ENCODE measurements around the gene TGFBR3. TPM values are rescaled to one million over a fixed set of nuclear protein-coding genes. Genes with fewer than 3 reads are reported as not detected.
A peak's percentile ranks its signal among the peaks of the same experiment; 100 is the strongest.

Gene TGFBR3
- total and polyA plus RNA-seq, 9 of the 15 experiments (the other 6 are each of a cell fraction or from before 2014, with no cell fraction given): 3.6 to 32.4 (median 15.6) TPM

- FAIRE-seq (no peak), ATAC-seq (no peak), DNase-seq (ENCODE audit: extremely low read depth in 1 of 4, low spot score in 3 of 4) (no peak)
- Histone ChIP-seq H4K20me1 (replicated peaks; ENCODE audit: control insufficient read depth, insufficient read depth, low read length) (no peaks in the 10 kb centered on the region), H3K4me2 (ENCODE audit: insufficient read depth, low read length) (no peak overlapping the region), H3K4me3 (no peak overlapping the region), H3K9me1 (ENCODE audit: control insufficient read depth, insufficient read depth, low read length) (no peaks in the 10 kb centered on the region), H3K4me1 (replicated peaks in 1 of 2; ENCODE audit: control insufficient read depth in 2 of 2, insufficient read depth in 2 of 2, low read length in 2 of 2) (no peaks in the 10 kb centered on the region), H3K27ac (ENCODE audit: extremely low read depth, low read depth, low read length) (no peak overlapping the region), H2AFZ (ENCODE audit: low read depth, low read length) (peak overlapping the region; percentile 2; the same call in 1 of the 2 replicates), H3K9me3 (replicated peaks; ENCODE audit: control insufficient read depth, insufficient read depth, low read depth, low read length) (no peaks in the 10 kb centered on the region; the same call in 1 of the 2 replicates), H3K27me3 (ENCODE audit: control insufficient read depth in 2 of 2, insufficient read depth in 2 of 2, low read length in 2 of 2) (no peaks in the 10 kb centered on the region), H3K79me2 (ENCODE audit: control insufficient read depth, insufficient read depth, low read length) (no peaks in the 10 kb centered on the region), H3K36me3 (ENCODE audit: control insufficient read depth, insufficient read depth, low read length) (no peaks in the 10 kb centered on the region), H3K9ac (ENCODE audit: insufficient read depth in 1 of 2, low read depth in 2 of 2, low read length in 2 of 2) (no peak overlapping the region)
- ChIA-PET POLR2A (no interaction called here), CTCF (ENCODE audit: low intra/inter-chr PET ratio) (no interaction called here)
- intact Hi-C loops (cut with micrococcal nuclease): no loop called here
- in situ Hi-C loops (cut with MboI): no loop called here
- BruUV-seq (replicated peaks): no TSS peak
- peak; percentile 31; the same call in 1 of the 2 replicates for TF ChIP-seq PHF21A (IDR thresholded peaks at IDR 0.05; ENCODE audit: borderline replicate concordance, low read depth)
- TF ChIP-seq CREB3 (tag; conservative IDR thresholded peaks at IDR 0.05; ENCODE audit: low read depth): no peak
- WGBS (ENCODE audit: insufficient coverage, low coverage, missing lambda C conversion rate): 63% methylated on average over 8 of the region's 8 CpGs
These were observed 248.4 kb downstream of the TGFBR3 start for GRCh38 chr1:91637539-91637994.

- intact Hi-C loops (cut with micrococcal nuclease): no loop called here
- Histone ChIP-seq H3K27ac (ENCODE audit: extremely low read depth, low read depth, low read length) (no peak overlapping the region), H3K4me2 (ENCODE audit: insufficient read depth, low read length) (no peak overlapping the region), H3K4me1 (replicated peaks in 1 of 2; ENCODE audit: control insufficient read depth in 2 of 2, insufficient read depth in 2 of 2, low read length in 2 of 2) (no peaks in the 10 kb centered on the region), H3K4me3 (no peak overlapping the region), H2AFZ (ENCODE audit: low read depth, low read length) (peak overlapping the region; percentile 4; the same call in 1 of the 2 replicates), H3K9me3 (replicated peaks; ENCODE audit: control insufficient read depth, insufficient read depth, low read depth, low read length) (no peaks in the 10 kb centered on the region; the same call in 1 of the 2 replicates), H3K9ac (ENCODE audit: insufficient read depth in 1 of 2, low read depth in 2 of 2, low read length in 2 of 2) (peak overlapping the region in 1 of 2 experiments; percentile 49; a peak in 1 of 4 replicates), H3K36me3 (ENCODE audit: control insufficient read depth, insufficient read depth, low read length) (no peaks in the 10 kb centered on the region), H3K27me3 (ENCODE audit: control insufficient read depth in 2 of 2, insufficient read depth in 2 of 2, low read length in 2 of 2) (no peaks in the 10 kb centered on the region), H3K79me2 (ENCODE audit: control insufficient read depth, insufficient read depth, low read length) (no peaks in the 10 kb centered on the region), H3K9me1 (ENCODE audit: control insufficient read depth, insufficient read depth, low read length) (no peaks in the 10 kb centered on the region), H4K20me1 (replicated peaks; ENCODE audit: control insufficient read depth, insufficient read depth, low read length) (no peaks in the 10 kb centered on the region)
- ATAC-seq (peak; percentile 33), DNase-seq (ENCODE audit: extremely low read depth in 1 of 4, low spot score in 3 of 4) (no peak), FAIRE-seq (no peak)
- in situ Hi-C loops (cut with MboI): no loop called here
- BruUV-seq (replicated peaks): no TSS peak
- ChIA-PET CTCF (ENCODE audit: low intra/inter-chr PET ratio) (no interaction called here), POLR2A (no interaction called here)
- WGBS (ENCODE audit: insufficient coverage, low coverage, missing lambda C conversion rate): 50% methylated on average over 4 of the region's 4 CpGs
- TF ChIP-seq, protein P1, sequence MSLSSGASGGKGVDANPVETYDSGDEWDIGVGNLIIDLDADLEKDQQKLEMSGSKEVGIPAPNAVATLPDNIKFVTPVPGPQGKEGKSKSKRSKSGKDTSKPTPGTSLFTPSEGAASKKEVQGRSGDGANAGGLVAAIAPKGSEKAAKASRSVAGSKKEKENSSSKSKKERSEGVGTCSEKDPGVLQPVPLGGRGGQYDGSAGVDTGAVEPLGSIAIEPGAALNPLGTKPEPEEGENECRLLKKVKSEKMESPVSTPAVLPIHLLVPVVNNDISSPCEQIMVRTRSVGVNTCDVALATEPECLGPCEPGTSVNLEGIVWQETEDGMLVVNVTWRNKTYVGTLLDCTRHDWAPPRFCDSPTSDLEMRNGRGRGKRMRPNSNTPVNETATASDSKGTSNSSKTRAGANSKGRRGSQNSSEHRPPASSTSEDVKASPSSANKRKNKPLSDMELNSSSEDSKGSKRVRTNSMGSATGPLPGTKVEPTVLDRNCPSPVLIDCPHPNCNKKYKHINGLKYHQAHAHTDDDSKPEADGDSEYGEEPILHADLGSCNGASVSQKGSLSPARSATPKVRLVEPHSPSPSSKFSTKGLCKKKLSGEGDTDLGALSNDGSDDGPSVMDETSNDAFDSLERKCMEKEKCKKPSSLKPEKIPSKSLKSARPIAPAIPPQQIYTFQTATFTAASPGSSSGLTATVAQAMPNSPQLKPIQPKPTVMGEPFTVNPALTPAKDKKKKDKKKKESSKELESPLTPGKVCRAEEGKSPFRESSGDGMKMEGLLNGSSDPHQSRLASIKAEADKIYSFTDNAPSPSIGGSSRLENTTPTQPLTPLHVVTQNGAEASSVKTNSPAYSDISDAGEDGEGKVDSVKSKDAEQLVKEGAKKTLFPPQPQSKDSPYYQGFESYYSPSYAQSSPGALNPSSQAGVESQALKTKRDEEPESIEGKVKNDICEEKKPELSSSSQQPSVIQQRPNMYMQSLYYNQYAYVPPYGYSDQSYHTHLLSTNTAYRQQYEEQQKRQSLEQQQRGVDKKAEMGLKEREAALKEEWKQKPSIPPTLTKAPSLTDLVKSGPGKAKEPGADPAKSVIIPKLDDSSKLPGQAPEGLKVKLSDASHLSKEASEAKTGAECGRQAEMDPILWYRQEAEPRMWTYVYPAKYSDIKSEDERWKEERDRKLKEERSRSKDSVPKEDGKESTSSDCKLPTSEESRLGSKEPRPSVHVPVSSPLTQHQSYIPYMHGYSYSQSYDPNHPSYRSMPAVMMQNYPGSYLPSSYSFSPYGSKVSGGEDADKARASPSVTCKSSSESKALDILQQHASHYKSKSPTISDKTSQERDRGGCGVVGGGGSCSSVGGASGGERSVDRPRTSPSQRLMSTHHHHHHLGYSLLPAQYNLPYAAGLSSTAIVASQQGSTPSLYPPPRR (CRISPR knock-in tag; IDR thresholded peaks at IDR 0.05; ENCODE audit: borderline replicate concordance): no peak
- TF ChIP-seq, protein P2, sequence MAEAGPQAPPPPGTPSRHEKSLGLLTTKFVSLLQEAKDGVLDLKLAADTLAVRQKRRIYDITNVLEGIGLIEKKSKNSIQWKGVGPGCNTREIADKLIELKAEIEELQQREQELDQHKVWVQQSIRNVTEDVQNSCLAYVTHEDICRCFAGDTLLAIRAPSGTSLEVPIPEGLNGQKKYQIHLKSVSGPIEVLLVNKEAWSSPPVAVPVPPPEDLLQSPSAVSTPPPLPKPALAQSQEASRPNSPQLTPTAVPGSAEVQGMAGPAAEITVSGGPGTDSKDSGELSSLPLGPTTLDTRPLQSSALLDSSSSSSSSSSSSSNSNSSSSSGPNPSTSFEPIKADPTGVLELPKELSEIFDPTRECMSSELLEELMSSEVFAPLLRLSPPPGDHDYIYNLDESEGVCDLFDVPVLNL (CRISPR knock-in tag; IDR thresholded peaks at IDR 0.05; ENCODE audit: low read depth): no peak
- TF ChIP-seq PPARD (CRISPR knock-in tag; IDR thresholded peaks at IDR 0.05) (no peak), TGIF2 (CRISPR knock-in tag; IDR thresholded peaks at IDR 0.05) (no peak)
These were observed 250.2 kb downstream of the TGFBR3 start for GRCh38 chr1:91635763-91636162.
